DMS53 treated with DMSO at 0.1 percent for 48 hours (cell line): ENCODE measurements around the gene PCSK5.

ENCODE experiments used
- DNase-seq: peaks from one replicate; lab custom pipeline; 2025; ENCODE audit not compliant: unreplicated experiment; lab: John Stamatoyannopoulos, UW

Gene PCSK5

DNA sequence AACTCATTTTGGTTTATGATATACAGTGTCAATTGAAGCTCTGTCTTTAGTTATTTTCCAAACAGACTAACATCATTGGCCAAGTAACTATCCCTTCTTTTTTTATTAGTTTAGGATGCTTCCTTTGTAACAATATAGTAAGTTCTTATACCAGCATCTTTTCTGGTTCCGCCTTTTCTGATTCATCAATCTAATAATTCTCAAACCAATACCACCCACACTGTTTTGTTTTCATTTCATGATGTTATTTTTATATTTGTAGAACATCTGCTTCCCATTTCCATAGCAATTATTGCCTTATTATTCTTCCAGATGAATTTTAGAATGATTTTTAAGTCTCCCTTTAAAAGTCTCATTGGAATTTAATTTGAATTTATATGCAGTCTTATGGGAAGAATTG, 285.7 kb downstream of the PCSK5 start:
- DNase-seq, result no peak

GRCh38 chr9:76177931-76178330, 287.5 kb downstream of the PCSK5 start:
- no peak for DNase-seq

GRCh38 chr9:76180541-76180940, 290.1 kb downstream of the PCSK5 start:
- DNase-seq, result no peak

GRCh38 chr9:76181020-76181641, 290.7 kb downstream of the PCSK5 start:
- DNase-seq, result peak; percentile 37

GRCh38 chr9:76181781-76182180, 291.3 kb downstream of the PCSK5 start:
- DNase-seq, result no peak

GRCh38 chr9:76185432-76185831, 295.0 kb downstream of the PCSK5 start:
- no peak for DNase-seq

GRCh38 chr9:76188286-76188685, 297.8 kb downstream of the PCSK5 start:
- no peak for DNase-seq

GRCh38 chr9:76188905-76189304, 298.4 kb downstream of the PCSK5 start:
- no peak for DNase-seq

- no peak for DNase-seq
Measured at GRCh38 chr9:76191493-76191892, 301.0 kb downstream of the PCSK5 start.

DNA sequence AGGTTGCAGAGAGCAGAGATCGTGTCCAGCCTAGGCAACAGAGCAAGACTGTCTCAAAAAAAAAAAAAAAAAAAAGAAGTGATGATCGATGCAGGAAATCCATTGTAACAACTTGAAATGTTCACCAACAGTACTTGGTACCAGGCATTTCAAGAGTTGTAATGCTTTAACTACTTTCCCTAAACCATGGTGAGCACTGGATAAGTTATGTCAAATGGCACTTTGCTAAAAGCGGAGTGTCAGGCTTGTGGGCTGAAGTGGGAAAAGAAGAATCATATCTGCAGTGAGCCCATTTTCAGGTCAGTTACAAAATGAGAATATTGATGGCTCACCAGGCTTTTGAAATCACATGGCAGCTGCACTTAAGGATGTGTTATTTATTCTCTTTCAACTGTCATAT, 301.5 kb downstream of the PCSK5 start:
- DNase-seq, result no peak

DNA sequence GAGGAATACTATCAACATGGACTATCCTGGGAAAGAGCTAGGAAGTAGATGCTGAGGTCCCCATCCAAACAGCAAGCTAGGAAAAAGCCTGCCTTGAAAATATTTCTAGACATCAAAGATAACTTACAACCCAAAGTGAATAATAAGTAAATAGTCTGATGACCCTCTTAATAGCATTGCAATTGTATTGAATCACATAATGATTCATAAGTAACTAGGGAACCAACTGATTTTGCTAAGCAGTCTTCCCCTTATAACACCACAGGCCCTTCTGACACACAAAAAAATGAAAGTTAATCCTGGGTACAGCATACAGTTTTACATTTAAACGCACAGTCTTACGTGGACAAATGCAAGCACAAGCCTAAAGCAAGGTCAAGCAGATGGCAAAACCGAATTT, 304.4 kb downstream of the PCSK5 start:
- DNase-seq, result no peak

DNA sequence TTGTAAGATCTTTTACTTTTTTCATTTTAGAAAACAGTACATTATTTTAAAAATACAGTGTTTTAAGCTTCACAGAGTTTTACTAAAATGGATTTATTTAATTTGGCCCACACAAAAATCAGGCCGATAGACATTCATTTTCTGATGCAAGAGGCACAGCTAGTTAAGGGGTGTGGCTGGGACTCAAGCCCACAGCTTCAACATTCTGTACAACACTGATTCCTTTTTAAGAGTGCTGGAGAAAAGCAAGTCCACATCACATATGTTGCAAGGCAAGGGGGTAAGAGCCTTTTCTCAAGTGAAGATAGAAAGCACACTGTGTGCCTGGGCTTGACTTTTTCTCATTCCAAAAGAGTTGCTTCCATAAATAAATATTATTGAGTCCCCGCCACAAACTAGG, 307.9 kb downstream of the PCSK5 start:
- DNase-seq, result no peak

GRCh38 chr9:76200315-76200714, 309.8 kb downstream of the PCSK5 start:
- no peak for DNase-seq

DNA sequence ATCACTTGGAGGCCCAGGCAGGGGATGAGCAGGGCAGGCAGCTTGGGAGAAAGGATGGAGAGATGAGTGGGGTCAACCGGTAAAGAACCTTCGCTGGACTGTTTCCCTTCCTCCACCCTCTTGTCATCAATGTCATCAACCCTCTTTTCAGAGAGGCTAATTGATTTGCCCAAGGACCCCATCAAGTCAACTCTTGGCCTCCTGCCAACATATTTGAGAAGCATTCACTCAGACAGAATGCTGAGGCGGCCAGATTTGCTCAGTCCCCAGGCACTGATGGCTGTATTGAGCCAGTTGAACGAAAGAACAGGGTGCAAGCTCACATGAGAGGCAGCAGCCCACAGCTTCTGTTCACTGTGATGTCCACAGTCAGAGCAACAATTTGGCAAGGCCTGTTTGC, 310.3 kb downstream of the PCSK5 start:
- no peak for DNase-seq

GRCh38 chr9:76203373-76203772, 312.9 kb downstream of the PCSK5 start:
- no peak for DNase-seq

- no peak for DNase-seq
Measured at GRCh38 chr9:76206821-76207220, 316.3 kb downstream of the PCSK5 start.

- no peak for DNase-seq
Measured at GRCh38 chr9:76213751-76214150, 323.3 kb downstream of the PCSK5 start.

GRCh38 chr9:76215066-76215465, 324.6 kb downstream of the PCSK5 start:
- no peak for DNase-seq

GRCh38 chr9:76216161-76216649, 325.7 kb downstream of the PCSK5 start:
- no peak for DNase-seq

- DNase-seq, result no peak
Measured at GRCh38 chr9:76218117-76218885, 327.8 kb downstream of the PCSK5 start.

- no peak for DNase-seq
Measured at GRCh38 chr9:76218886-76219445, 328.5 kb downstream of the PCSK5 start.

DNA sequence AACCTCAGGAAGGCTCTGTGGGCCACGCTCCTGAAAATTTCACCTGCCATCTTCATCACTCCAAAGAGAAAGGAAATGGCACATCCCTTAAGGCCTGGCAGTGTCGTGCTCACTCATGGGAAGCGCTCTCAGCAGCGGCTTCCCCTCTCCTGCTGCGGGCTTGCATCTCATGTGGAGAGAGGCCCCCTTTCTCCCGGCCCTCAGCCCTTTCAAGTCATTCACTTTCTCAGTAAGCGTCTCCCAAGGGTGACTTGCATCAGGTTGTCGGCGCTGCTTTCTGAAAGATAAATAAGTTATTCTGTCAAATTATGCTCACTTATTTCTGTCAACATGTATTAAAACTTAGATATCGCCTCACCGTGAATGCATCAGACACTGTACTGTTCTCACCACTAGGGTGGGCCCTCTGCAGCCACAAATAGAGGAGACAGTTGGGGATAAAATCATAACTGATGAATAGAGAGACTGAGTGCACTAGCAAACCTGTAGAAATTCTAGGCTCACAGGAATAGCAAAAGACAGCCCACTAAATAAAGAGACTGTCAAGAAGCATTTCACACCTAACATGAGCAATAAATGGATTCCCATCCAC, 329.2 kb downstream of the PCSK5 start:
- no peak for DNase-seq
